ENCODE data around the gene NDUFS2.
"Not testable (repeated sequence)": the region's sequence is repeated elsewhere in the genome, so short reads cannot be mapped to it uniquely, and the experiment has no call there.

The NDUFS2 gene

DNA sequence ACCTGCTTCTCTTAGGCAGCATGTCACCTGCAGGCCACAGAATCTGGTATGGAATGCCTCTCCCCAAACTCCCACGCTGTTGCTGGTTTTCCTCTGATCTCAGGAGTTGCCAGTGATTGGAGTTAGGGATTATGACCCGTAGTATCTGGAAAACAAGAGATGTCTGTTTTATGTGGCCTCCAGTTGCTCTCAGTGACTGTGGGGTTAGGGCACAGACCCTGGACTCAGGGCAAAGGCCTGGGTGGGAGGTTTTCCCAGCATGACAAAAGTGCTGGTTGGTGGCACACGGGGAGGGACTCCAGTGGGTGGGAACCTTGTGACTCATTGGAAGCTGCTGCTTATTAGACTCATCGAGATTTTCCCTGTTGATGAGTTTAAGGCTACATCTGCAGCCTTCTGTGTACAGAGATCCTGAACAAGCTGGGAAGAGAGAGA lies 35.9 kb downstream of the NDUFS2 start, which contains the start of gene NR1I3:
Gene NR1I3 (minus strand): TSS at position 165 of the 435 bp plus-strand sequence. CDS start 1,638 bp downstream, outside the sequence.
- H3K9me3 ChIP-seq, result no peaks in the 10 kb centered on the region
- H3K4me3 ChIP-seq (ENCODE audit: low read depth in 1 of 2, low read length in 1 of 2), result no peak within 1 kb of the TSS
- H3K27ac ChIP-seq, result no peak within 1 kb of the TSS
- H3K27me3 ChIP-seq, result no peaks in the 10 kb centered on the region
- H3K36me3 ChIP-seq, result no peaks in the 10 kb centered on the region
- TF ChIP-seq, protein P1, sequence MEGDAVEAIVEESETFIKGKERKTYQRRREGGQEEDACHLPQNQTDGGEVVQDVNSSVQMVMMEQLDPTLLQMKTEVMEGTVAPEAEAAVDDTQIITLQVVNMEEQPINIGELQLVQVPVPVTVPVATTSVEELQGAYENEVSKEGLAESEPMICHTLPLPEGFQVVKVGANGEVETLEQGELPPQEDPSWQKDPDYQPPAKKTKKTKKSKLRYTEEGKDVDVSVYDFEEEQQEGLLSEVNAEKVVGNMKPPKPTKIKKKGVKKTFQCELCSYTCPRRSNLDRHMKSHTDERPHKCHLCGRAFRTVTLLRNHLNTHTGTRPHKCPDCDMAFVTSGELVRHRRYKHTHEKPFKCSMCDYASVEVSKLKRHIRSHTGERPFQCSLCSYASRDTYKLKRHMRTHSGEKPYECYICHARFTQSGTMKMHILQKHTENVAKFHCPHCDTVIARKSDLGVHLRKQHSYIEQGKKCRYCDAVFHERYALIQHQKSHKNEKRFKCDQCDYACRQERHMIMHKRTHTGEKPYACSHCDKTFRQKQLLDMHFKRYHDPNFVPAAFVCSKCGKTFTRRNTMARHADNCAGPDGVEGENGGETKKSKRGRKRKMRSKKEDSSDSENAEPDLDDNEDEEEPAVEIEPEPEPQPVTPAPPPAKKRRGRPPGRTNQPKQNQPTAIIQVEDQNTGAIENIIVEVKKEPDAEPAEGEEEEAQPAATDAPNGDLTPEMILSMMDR (IDR thresholded peaks at IDR 0.05), result no peak
- peaks cover 9 to 13% of the 10 kb centered on the region in 2 experiments for H3K4me1 ChIP-seq (ENCODE audit: control insufficient read depth in 1 of 2, insufficient read depth in 1 of 2, low read depth in 1 of 2, low read length in 1 of 2)

DNA sequence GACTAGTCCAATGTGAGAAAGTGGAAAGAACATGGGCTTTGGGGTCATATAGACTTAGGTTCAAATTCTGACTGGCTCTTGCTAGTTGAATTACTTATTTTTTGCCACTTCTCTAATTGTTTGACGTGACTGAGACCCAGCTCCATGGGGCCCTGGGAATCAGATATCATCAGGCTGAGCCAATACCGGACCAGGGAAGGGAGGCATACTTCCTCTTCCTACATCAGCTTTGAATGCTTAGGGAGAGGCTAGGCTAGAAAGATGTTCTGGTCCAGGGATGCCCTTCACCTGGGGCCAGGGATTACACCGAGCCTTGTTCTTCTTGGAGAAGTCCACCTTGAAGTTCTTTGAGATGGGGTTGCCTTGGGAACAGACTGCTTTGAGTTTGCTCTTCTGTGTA lies 39.5 kb downstream of the NDUFS2 start:
- Histone ChIP-seq H3K27me3 (no peaks in the 10 kb centered on the region), H3K9me3 (no peaks in the 10 kb centered on the region), H3K27ac (peak overlapping the region; percentile 25), H3K36me3 (no peaks in the 10 kb centered on the region), H3K4me1 (ENCODE audit: control insufficient read depth in 1 of 2, insufficient read depth in 1 of 2, low read depth in 1 of 2, low read length in 1 of 2) (peaks cover 9 to 13% of the 10 kb centered on the region in 2 experiments), H3K4me3 (ENCODE audit: low read depth in 1 of 2, low read length in 1 of 2) (no peak overlapping the region)
- TF ChIP-seq, protein P1 (IDR thresholded peaks at IDR 0.05), result no peak

DNA sequence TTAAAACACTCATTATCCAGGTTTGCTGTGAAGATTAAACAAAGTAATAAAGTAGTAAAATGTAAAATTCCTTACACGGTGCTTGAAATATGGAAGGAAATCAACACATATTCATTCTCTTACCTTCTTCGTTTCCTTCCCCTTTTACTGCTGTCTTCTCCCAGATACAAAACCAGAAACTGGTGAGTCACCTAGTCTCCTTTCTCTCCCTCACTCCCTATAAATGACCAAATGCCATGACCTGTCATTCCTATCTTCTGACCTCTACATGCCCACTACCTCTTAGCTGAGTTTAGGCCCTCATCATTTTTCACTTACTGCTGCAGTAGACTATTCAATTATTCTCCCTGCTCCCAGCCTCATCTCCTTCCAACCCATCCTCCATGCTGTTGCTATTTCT lies 40.1 kb downstream of the NDUFS2 start:
- Histone ChIP-seq H3K36me3 (no peaks in the 10 kb centered on the region), H3K4me3 (ENCODE audit: low read depth in 1 of 2, low read length in 1 of 2) (no peak overlapping the region)
- TF ChIP-seq, protein P1 (IDR thresholded peaks at IDR 0.05), result no peak

DNA sequence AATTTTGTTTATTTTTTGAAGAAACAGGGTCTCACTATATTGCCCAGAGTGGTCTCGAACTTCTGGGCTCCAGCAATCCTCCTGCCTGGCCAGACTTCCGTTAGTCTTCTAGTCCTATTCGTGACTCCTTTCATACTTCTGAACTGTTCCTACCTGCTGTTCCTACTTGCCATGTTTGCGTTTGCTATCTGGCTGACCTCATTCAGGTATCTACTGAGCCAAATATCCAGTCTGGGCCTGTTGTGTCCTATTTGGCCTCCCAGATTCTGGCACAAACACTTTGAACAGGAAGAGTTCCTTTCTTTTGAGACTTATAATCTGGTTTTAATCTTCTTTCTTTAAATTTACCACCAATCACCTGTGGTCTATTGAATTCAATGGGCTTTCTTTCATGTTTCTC lies 42.7 kb downstream of the NDUFS2 start:
- Histone ChIP-seq H3K36me3 (no peaks in the 10 kb centered on the region), H3K9me3 (no peaks in the 10 kb centered on the region), H3K27ac (no peak overlapping the region), H3K4me1 (ENCODE audit: control insufficient read depth in 1 of 2, insufficient read depth in 1 of 2, low read depth in 1 of 2, low read length in 1 of 2) (peaks cover 9 to 13% of the 10 kb centered on the region in 2 experiments), H3K27me3 (no peaks in the 10 kb centered on the region), H3K4me3 (ENCODE audit: low read depth in 1 of 2, low read length in 1 of 2) (no peak overlapping the region)
- TF ChIP-seq, protein P1 (IDR thresholded peaks at IDR 0.05), result no peak

More for the DNA sequence above, 40.1 kb downstream of the NDUFS2 start:
- Histone ChIP-seq H3K27me3 (no peaks in the 10 kb centered on the region), H3K4me1 (ENCODE audit: control insufficient read depth in 1 of 2, insufficient read depth in 1 of 2, low read depth in 1 of 2, low read length in 1 of 2) (peaks cover 9 to 13% of the 10 kb centered on the region in 2 experiments), H3K9me3 (no peaks in the 10 kb centered on the region), H3K27ac (peak overlapping the region; percentile 25)

DNA sequence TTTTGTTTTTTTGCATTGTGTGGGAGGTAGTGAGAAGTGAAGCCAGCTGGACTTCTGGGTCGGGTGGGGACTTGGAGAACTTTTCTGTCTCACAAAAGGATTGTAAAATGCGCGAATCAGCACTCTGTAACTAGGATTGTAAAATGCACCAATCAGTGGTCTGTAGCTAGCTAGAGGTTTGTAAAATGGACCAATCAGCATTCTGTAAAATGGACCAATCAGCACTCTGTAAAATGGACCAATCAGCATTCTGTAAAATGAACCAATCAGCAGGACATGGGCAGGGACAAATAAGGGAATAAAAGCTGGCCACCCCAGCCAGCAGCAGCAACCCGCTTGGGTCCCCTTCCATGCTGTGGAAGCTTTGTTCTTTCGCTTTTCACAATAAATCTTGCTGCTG lies 47.9 kb downstream of the NDUFS2 start:
- H3K27ac ChIP-seq; H3K27me3 ChIP-seq; H3K4me3 ChIP-seq (ENCODE audit: low read depth in 1 of 2, low read length in 1 of 2); H3K9me3 ChIP-seq; H3K36me3 ChIP-seq; H3K4me1 ChIP-seq (ENCODE audit: control insufficient read depth in 1 of 2, insufficient read depth in 1 of 2, low read depth in 1 of 2, low read length in 1 of 2): not testable (repeated sequence)

DNA sequence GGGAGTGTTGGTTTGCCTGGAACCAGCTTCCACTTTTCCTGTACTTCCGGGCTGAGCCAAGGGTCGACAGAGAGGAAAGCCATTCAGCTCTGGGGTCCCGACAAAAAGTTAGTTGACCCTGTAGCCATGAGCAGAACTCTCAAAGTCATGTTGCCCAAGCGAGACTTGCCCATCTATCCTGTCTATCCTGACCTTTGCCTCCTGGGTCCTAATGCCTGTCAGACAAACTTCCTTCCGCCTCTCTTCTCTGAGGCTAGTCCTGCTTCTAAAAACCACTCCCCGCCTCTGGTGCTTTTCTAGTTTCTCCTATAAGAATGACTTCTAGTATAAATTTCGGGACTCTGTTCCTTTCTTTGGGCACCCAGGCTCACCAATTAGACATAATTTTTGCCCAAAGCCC lies 48.7 kb downstream of the NDUFS2 start:
- no peak overlapping the region for H3K4me3 ChIP-seq (ENCODE audit: low read depth in 1 of 2, low read length in 1 of 2)
- no peaks in the 10 kb centered on the region for H3K4me1 ChIP-seq (ENCODE audit: control insufficient read depth in 1 of 2, insufficient read depth in 1 of 2, low read depth in 1 of 2, low read length in 1 of 2)
- H3K27me3 ChIP-seq, result no peaks in the 10 kb centered on the region
- no peaks in the 10 kb centered on the region for H3K36me3 ChIP-seq
- H3K27ac ChIP-seq, result no peak overlapping the region
- H3K9me3 ChIP-seq, result no peaks in the 10 kb centered on the region
- TF ChIP-seq, protein P1 (IDR thresholded peaks at IDR 0.05), result no peak
